Left renal pelvis (tissue), 4 donors: ENCODE results near the gene ZFHX3. TPM values are rescaled to one million over a fixed set of nuclear protein-coding genes. Genes with fewer than 3 reads are reported as not detected.

Source experiments
- DNase-seq, 4 donors: peaks; one replicate each; pipeline ENCODE4 v3.0.0-alpha.2; 2013; ENCODE audit warnings: low read depth in 4 of 4, low spot score in 3 of 4
- polyA plus RNA-seq, 4 donors: library from polyadenylated mRNA; unstranded; fragments of 120-200 nt; gene quantifications; one replicate each; pipeline ENCODE4 v1.2.1, GENCODE V29; 2013; ENCODE audit not compliant: insufficient read length in 4 of 4

The ZFHX3 gene
- polyA plus RNA-seq, 4 donors: 7.3 to 26.9 (median 20.6) TPM

- no peak for DNase-seq
These were observed 158.0 kb downstream of the ZFHX3 start for GRCh38 chr16:72889616-72890582.

GRCh38 chr16:72887537-72887936 is 160.4 kb downstream of the ZFHX3 start:
- DNase-seq: no peak

GRCh38 chr16:72886346-72886974 is 161.5 kb downstream of the ZFHX3 start:
- no peak for DNase-seq

GRCh38 chr16:72884573-72884972 is 163.4 kb downstream of the ZFHX3 start:
- DNase-seq: no peak

- DNase-seq: no peak
These were observed 163.9 kb downstream of the ZFHX3 start for GRCh38 chr16:72884037-72884436.

- DNase-seq: no peak
These were observed 168.1 kb downstream of the ZFHX3 start for GRCh38 chr16:72879846-72880245.

GRCh38 chr16:72878301-72879269 is 169.3 kb downstream of the ZFHX3 start:
- no peak for DNase-seq

- DNase-seq: no peak
These were observed 170.4 kb downstream of the ZFHX3 start for GRCh38 chr16:72877374-72878028.

GRCh38 chr16:72876981-72877373 is 171.0 kb downstream of the ZFHX3 start:
- DNase-seq: no peak

- no peak for DNase-seq
These were observed 171.7 kb downstream of the ZFHX3 start for GRCh38 chr16:72876221-72876620.

- no peak for DNase-seq
These were observed 172.5 kb downstream of the ZFHX3 start for GRCh38 chr16:72875291-72876031.

GRCh38 chr16:72873853-72874252 is 174.1 kb downstream of the ZFHX3 start:
- no peak for DNase-seq

- no peak for DNase-seq
These were observed 174.9 kb downstream of the ZFHX3 start for GRCh38 chr16:72873044-72873443.

- no peak for DNase-seq
These were observed 182.1 kb downstream of the ZFHX3 start for GRCh38 chr16:72865835-72866234.

- DNase-seq: no peak
These were observed 182.7 kb downstream of the ZFHX3 start for GRCh38 chr16:72865258-72865657.

GRCh38 chr16:72864130-72864833 is 183.6 kb downstream of the ZFHX3 start:
- no peak for DNase-seq

GRCh38 chr16:72862090-72862489 is 185.8 kb downstream of the ZFHX3 start:
- DNase-seq: no peak

- DNase-seq: no peak
These were observed 187.0 kb downstream of the ZFHX3 start for GRCh38 chr16:72860726-72861562.
